GM18526 (cell line): ENCODE results near the gene PRKCZ.

Experiments used
- POLR2A ChIP-seq: IDR thresholded peaks from 3 replicates; pipeline ENCODE4 v1.6.1; 2011; ENCODE audit not compliant: insufficient read length; ENCODE audit errors: extremely low read depth

PRKCZ gene

DNA sequence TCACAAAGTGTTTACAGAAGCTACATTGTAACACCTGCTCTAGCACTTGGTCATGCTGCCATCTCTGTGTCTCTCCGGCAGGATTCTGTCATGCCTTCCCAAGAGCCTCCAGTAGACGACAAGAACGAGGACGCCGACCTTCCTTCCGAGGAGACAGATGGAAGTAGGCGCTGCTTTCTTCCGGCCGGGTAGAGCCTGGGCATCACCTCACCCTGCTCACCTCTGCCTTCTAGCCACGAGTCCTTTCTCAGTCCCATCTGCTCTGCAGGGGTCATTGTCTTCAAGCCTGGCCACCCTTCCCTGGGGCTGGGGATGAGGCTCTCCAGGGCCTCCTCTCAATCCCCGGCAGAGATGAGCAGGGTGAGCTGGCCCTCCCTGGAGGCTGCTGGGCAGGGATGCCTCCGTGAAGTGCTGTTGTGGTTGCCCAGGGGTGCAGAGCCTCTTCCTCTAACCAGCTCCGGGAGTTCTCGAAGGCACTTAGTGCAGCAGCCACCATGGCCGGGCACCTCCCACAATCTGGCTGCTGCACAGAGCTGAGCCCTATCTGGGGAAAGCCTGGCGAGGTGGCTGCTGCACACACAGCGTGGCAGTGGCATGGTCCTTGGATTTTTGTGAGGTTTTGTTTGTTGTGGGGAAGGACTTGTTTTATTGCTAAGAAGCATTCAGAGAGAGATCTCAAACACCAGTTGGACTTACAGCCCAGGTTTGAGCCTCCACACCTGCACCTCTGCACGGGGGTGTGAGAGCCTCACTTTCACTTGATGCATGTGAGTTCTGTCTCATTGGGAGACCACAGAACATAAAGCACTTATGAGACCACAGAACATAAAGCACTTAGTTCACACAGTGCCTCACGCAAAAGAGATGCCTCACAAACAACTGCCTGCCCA is 96.0 kb downstream of the PRKCZ start:
- no peak for TF ChIP-seq POLR2A

DNA sequence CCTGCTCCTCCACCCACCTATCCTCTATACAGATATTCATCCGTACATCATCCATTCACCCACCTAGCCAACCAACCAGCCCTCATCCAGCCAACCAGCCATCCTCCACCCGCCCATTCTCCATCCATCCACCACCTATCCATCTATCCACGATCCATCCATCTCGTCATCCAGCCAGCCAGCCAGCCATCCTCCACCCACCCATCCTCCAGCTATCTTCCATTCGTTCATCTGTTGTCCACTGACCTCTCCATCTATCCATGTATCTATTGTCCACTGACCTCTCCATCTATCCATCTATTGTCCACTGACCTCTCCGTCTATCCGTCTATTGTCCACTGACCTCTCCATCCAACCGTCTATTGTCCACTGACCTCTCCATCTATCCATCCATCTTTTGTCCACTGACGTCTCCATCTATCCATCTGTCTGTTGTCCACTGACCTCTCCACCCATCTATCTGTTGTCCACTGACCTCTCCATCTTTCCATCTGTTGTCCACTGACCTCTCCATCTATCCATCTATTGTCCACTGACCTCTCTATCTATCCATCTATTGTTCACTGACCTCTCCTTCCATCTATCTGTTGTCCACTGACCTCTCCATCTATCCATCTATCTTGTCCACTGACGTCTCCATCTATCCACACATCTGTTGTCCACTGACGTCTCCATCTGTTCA is 96.8 kb downstream of the PRKCZ start:
- TF ChIP-seq POLR2A: no peak

DNA sequence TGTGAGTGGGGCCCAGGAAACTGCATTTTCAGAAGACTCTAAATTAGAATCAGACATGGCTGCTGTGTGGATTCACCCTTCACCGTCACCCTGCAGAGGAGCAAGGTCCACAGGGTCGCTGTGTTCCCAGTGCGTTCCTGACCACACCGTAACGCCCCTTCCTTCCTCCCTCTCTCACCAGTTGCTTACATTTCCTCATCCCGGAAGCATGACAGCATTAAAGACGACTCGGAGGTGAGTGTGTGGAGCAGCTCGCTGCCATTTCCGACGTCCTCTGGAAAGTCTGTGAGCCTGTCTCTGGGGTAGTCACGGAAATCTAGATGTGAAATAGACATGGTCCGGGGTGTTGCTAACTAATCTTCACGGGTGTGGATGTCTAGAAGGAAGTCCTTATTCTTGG is 98.5 kb downstream of the PRKCZ start:
- no peak for TF ChIP-seq POLR2A

DNA sequence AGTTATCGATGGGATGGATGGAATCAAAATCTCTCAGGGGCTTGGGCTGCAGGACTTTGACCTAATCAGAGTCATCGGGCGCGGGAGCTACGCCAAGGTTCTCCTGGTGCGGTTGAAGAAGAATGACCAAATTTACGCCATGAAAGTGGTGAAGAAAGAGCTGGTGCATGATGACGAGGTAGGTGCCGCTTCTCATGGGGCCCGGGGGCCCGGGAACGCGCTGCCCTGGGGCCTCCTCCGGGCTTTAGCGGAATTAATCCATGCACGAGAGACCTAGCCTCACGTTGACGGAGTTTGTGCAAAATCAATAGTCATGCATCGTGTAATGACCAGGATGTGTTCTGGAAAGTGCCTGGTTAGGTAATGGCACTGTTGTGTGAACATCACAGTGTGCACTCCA is 100.6 kb downstream of the PRKCZ start:
- no peak for TF ChIP-seq POLR2A

DNA sequence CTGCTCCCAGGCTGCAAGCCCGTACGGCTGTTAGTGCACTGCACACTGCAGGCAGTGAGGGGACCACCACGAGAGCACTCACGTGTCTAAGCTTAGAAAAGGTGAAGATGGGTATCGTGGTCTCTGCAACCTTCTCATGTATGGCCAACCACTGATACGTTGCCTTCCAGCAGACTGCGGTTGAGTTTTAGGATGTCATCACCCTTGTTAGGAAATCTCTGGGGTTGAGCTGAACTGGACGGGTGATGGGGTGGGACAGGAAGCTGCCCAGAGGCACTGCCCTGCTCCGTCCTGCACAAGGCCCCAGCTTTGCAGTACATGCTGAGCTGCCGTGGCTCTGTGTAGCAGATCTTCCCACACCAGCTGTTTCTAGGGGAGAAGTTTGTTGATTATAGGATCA is 101.0 kb downstream of the PRKCZ start:
- no peak for TF ChIP-seq POLR2A

DNA sequence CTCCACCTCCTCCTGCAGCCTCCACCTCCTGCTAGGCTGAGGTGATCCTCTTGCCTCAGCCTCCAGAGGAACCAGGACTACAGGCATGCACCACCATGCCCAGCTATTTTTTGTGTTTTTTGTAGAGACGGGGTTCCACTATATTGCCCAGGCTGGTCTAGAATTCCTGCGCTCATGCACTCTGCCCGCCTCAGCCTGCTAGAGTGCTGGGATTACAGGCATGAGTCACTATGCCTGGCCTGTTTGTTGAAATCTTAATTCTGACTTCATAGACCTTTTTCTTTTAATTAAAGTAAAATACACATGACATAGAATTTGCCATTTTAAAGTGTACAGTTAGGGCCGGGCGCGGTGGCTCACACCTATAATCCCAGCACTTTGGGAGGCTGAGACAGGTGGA is 101.7 kb downstream of the PRKCZ start:
- no peak for TF ChIP-seq POLR2A

DNA sequence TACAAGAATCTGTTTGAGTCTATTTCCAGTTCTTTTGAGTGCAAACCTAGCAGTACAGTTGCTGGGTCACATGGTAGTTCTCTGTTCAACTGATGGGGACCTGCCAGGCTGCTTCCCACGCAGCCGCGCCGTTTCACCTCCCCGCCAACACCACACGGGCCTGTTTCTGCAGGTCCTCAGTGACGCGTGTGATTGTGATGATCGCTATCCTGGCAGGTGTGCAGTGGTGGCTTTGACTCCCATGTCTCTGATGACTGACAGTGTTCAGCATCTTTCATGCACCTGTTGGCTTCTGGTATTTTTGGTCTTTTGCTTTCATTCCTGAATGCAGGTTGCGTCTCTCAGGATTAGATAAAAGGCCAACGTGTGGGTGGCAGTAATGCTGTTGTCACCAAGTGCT is 102.7 kb downstream of the PRKCZ start:
- no peak for TF ChIP-seq POLR2A

DNA sequence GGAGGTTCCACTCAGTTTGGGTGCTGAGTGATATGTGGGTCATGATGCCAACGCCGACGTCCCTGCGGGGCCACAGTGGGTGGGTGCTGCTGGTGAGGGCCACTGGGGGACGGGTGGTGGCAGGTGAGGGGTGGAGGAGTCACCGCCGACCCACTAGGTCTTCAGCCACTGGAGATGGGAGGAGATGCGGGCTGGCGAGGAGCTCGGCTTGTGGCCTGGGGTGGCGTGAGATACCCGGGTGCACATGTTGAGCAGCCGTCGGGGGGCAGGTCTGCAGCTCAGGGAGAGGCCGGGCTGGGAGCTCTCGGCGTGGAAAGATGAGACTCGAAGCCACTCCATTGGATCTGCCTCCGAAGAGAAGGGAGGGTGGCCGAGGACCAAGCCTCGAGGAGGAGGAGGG is 103.8 kb downstream of the PRKCZ start:
- no peak for TF ChIP-seq POLR2A

DNA sequence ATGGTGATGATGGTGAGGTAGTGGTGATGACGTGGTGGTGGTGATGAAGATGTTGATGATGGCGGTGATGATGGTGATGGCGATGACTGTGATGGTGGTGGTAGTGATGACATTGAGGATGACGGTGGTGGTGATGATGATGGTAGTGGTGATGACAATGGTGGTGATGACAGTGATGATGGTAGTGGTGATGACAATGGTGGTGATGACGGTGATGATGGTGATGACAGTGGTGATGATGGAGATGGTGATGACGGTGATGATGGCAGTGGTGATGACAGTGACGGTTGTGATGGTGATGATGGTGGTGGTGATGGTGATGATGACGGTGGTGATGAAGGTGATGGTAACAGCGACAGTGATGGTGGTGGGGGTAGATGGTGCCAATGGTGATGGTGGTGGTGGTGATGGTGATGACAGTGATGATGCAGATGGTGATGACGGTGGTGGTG is 105.0 kb downstream of the PRKCZ start:
- no peak for TF ChIP-seq POLR2A

DNA sequence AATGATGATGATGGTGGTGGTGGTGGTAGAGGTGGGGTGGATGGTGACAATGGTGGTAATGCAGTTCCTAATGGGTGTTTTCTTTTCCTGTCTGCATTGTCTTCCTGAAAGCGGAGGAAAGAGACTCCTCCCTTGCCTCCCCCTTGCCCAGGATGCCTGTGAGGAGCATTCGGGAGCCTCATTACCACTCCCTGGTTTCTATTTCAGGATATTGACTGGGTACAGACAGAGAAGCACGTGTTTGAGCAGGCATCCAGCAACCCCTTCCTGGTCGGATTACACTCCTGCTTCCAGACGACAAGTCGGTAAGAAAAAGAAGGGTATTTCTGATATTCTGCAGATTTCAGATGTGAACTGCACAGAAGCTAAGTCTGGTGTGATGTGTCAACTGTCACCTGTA is 105.6 kb downstream of the PRKCZ start:
- TF ChIP-seq POLR2A: no peak

DNA sequence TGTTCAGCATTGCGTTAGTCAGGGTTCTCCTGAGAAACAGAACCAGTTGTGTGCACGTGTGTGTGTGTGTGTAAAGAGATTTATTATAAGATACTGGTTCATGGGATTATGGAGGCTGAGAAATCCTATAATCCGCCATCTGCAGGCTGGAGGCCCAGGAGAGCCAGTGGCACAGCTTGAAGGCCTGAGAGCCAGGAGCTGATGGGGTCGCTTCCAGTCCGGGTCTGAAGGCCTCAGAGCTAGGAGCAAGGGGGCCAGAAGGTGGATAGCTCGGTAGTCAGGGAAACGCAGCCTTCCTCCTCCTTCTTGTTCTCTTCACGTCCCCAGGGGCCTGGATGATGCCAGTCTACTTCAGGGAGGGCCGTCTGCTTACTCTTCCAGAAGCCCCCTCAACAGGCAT is 106.7 kb downstream of the PRKCZ start:
- TF ChIP-seq POLR2A: no peak

DNA sequence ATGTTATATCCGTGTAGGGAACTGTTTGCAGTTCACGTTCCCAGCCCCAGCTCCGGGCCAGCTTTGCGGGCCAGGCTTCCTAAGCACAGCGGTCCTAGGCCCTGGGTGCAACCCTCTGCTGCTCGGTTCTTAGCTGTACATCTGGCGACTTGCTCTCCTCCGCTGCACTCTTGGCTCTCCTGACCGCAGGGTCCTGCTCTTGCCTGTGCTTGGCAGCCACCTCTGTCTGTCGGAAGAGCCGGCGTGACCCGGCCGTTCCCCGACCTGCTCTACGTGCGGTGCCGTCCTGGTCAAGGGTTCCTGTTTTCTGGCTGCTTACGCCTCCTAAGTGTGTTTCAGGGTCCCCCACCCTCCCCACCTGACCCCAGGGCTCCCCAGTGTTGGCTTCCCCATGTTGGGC is 107.6 kb downstream of the PRKCZ start:
- no peak for TF ChIP-seq POLR2A

DNA sequence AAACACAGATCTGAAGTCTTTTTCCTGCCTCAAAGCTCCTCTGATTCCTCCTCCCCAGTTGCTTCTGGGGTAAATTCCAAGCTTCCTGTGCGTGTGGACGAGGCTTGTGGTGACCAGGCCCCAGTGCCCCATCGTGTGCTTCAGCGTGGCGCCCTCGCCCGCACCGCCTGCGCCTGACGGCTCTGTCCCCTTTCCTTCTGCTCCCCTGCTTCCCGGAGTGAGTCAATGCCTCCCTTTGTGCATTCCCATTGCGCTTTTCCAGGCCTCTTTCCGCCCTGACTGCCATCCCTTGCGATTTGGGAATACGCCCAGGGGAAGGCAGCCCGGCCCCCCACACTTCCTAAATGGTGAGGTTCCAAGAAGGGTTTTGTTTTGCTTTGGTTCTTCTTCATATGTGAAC is 108.1 kb downstream of the PRKCZ start:
- no peak for TF ChIP-seq POLR2A

DNA sequence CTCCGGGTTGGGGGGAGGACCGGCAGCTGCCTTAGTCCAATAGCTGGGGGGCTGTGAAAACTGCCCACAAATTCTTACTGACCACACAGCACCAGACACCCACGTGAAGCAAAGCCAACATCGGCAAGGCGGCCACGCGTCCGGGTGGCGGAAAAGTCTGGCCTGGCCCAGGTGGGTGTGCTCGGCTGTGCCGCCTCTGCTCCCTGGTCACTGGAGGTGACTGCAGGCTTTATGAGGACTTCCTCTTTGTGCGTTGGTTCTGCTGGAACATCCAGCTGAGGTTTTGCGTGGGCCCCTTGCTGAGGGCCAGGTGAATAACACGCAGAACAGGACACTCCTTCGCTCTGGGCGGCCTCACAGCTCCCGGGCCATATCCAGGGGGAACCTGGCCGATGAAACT is 108.9 kb downstream of the PRKCZ start:
- TF ChIP-seq POLR2A: no peak

DNA sequence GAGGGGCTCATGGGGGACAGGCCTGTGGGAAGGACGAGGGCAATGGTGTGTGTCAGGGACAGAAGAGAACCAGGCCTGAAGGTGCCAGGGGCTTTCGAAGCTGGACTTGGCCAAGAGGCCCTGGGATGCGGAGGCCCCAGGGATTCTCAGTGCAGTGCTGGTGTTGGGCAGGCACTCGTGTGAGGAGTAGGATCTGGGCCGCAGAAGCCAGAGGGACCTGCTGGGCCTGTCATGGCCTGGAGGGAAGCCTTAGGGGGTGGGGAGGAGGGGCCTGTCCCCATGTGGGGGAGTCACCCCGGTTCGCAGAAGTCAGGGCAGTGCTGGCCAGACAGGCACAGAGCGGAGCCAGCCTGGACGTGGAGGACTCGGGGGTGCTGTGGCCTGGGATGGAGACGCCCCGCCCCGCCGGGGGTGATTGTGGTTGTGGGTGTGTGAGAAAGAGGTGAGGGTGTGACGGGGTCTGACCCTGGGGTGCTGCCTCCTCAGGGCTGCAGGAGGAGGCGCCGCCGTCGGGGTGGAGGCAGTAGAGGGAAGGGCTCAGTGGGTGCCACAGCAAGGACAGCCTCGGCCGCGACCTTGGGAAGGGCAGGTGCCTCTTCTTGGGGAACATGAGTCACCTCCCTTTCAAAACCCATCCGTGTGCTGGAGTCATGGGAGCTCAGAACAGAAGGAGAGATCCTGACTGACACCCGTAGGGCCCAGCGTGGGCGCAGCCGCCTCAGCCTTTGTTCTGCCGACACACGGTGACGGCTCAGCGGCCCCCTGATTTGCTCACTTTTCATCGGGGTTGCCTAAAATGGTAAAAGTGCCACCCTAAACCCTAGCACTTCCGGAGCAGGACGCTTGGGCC is 110.5 kb downstream of the PRKCZ start:
- no peak for TF ChIP-seq POLR2A

DNA sequence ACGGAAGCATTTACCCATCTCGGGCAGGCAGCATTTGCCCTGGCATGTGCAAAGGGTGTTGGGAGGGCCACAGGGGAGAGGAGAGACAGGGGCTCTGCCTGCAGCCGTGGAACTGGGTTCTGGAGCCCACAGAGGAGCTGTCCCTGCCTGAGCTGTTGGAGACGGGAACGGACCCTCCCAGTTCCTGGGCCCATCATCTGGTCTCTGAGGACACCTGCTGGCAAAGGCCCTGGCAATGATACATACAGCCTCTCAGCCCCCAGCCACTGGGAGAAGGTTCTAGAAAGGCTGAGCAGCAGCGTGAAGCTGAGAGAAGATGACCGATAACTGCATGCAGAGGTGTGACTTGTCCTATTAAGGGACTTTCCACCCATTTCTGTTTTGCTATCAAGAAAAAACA is 113.0 kb downstream of the PRKCZ start:
- no peak for TF ChIP-seq POLR2A
